Upper lobe of left lung (tissue), 4 donors: Measurements from ENCODE around the gene CLDN6.
"Not testable (repeated sequence)": the region's sequence is repeated elsewhere in the genome, so short reads cannot be mapped to it uniquely, and the experiment has no call there.

Source experiments
- POLR2A ChIP-seq, 4 donors: fragments of 450-650 bp; IDR thresholded peaks; one replicate each; pipeline ENCODE4 v1.5.1; 2016 to 2017; ENCODE audit warnings: antibody characterized with exemption in 4 of 4, mild to moderate bottlenecking in 2 of 4
- POLR2AphosphoS5 ChIP-seq, 2 donors: sonication (generic); formaldehyde crosslinking; IDR thresholded peaks; one replicate each; pipeline ENCODE4 v1.5.1; 2017; ENCODE audit warnings: antibody characterized with exemption in 2 of 2
- TF ChIP-seq, protein P1 (sequence below), 6 experiments: fragments of 450-650 bp in 4 of 6; fragments of 200-600 bp in 2 of 6; sonication (generic) in 2 of 6; IDR thresholded peaks; one replicate each; pipeline ENCODE4 v1.5.1; 2016 to 2019; ENCODE audit warnings: antibody characterized with exemption in 6 of 6

DNA sequence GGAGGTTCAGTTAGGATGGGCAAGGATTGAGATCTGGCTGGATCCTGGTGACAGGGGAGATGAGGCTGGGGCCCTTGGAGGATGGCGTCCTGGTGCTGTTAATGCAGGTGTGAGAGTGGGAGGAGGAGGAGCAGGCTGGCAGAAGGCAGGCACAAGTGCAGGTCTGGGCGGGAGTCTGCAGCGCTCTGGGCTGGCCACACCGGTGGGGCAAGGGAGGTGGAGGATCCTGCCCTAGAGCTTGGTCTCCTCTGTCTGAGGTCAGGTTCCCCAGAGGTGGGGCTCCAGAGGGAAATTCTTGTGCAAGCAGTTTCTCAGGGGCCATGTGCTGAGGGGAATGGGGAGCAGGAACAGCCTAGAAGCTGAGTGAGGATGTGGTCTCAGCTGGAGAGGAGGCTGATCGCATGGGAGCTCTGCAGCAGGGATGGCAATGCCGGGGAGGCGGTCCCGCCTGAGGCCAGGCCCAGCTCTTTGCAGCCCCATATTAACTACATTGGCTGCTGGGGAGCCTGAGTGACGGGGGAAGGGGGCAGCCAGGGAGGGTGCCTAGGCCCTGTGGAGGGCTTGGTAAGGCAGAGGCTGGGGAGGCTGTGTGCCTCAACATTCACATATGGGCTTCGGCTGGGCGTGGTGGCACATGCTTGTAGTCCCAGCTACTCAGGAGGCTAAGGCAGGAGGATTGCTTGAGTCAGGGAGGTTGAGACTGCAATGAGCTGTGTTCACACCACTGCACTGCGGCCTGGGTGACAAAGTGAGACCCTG, 34.8 kb upstream of the CLDN6 start:
- TF ChIP-seq POLR2A, POLR2AphosphoS5 (IDR thresholded peaks at IDR 0.05): not testable (repeated sequence)
- TF ChIP-seq, protein P1, sequence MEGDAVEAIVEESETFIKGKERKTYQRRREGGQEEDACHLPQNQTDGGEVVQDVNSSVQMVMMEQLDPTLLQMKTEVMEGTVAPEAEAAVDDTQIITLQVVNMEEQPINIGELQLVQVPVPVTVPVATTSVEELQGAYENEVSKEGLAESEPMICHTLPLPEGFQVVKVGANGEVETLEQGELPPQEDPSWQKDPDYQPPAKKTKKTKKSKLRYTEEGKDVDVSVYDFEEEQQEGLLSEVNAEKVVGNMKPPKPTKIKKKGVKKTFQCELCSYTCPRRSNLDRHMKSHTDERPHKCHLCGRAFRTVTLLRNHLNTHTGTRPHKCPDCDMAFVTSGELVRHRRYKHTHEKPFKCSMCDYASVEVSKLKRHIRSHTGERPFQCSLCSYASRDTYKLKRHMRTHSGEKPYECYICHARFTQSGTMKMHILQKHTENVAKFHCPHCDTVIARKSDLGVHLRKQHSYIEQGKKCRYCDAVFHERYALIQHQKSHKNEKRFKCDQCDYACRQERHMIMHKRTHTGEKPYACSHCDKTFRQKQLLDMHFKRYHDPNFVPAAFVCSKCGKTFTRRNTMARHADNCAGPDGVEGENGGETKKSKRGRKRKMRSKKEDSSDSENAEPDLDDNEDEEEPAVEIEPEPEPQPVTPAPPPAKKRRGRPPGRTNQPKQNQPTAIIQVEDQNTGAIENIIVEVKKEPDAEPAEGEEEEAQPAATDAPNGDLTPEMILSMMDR (IDR thresholded peaks at IDR 0.05): not testable (repeated sequence)
